Spleen (tissue), 7 donors: ENCODE measurements around the gene PACS2.

Experiments used
- POLR2A ChIP-seq, 3 donors: fragments of 450-650 bp; IDR thresholded peaks; one replicate each; pipeline ENCODE4 v1.5.1; 2017; ENCODE audit warnings: antibody characterized with exemption in 3 of 3, mild to moderate bottlenecking in 1 of 3
- POLR2AphosphoS5 ChIP-seq, 3 donors: sonication (generic); formaldehyde crosslinking; IDR thresholded peaks; one replicate each; pipeline ENCODE4 v1.5.1; 2017; ENCODE audit warnings: antibody characterized with exemption in 3 of 3
- TF ChIP-seq, protein P1 (sequence below), 11 experiments: fragments of 200-600 bp in 7 of 11; fragments of 450-650 bp in 4 of 11; sonication (generic) in 4 of 11; IDR thresholded peaks in 8 of 11; conservative IDR thresholded peaks in 3 of 11; 1 replicate in 7 of 11; 2 replicates in 4 of 11; pipeline versions ENCODE4 v1.4.0 to v1.8.0; 2016 to 2021; ENCODE audit warnings: antibody characterized with exemption in 11 of 11, inconsistent platforms in 4 of 11, mild to moderate bottlenecking in 1 of 11
- donor health status: DM: no; HTN: no; CAD: no; lungs with moderate emphysema.
- donor health status: DM: no; HTN: no; CAD: no.
- donor health status: DM: no; HTN: no; CAD: no.

- TF ChIP-seq, protein P1, sequence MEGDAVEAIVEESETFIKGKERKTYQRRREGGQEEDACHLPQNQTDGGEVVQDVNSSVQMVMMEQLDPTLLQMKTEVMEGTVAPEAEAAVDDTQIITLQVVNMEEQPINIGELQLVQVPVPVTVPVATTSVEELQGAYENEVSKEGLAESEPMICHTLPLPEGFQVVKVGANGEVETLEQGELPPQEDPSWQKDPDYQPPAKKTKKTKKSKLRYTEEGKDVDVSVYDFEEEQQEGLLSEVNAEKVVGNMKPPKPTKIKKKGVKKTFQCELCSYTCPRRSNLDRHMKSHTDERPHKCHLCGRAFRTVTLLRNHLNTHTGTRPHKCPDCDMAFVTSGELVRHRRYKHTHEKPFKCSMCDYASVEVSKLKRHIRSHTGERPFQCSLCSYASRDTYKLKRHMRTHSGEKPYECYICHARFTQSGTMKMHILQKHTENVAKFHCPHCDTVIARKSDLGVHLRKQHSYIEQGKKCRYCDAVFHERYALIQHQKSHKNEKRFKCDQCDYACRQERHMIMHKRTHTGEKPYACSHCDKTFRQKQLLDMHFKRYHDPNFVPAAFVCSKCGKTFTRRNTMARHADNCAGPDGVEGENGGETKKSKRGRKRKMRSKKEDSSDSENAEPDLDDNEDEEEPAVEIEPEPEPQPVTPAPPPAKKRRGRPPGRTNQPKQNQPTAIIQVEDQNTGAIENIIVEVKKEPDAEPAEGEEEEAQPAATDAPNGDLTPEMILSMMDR (IDR thresholded peaks at IDR 0.05 in 8 of 11, conservative IDR thresholded peaks at IDR 0.05 in 3 of 11) = no peak
- TF ChIP-seq POLR2A (IDR thresholded peaks at IDR 0.05) (no peak), POLR2AphosphoS5 (IDR thresholded peaks at IDR 0.05) (no peak)
Observed at GRCh38 chr14:105423488-105424195, 109.1 kb downstream of the PACS2 start.
